Left kidney (tissue), 8 donors: ENCODE data around the gene B3GNT4. TPM values are rescaled to one million over a fixed set of nuclear protein-coding genes. Genes with fewer than 3 reads are reported as not detected.
A peak's percentile ranks its signal among the peaks of the same experiment; 100 is the strongest.
"Not testable (repeated sequence)": the region's sequence is repeated elsewhere in the genome, so short reads cannot be mapped to it uniquely, and the experiment has no call there.

Experiments used
- DNase-seq: peaks from one replicate; pipeline ENCODE4 v3.0.0-alpha.2; 2013
- long read RNA-seq, 8 donors: transcript quantifications; one replicate each; lab custom pipeline, GENCODE V29; 2026
- polyA plus RNA-seq: library from polyadenylated mRNA; unstranded; fragments of 120-200 nt; gene quantifications from one replicate; pipeline ENCODE4 v1.2.1, GENCODE V29; 2013; ENCODE audit not compliant: insufficient read length

Gene B3GNT4
- polyA plus RNA-seq, result 6.4 TPM
- long read RNA-seq, donor 1, partial matches to known transcripts, result 0 of 6 reads
- long read RNA-seq, donor 1, other reads (novel, unspliced or antisense), result 0 of 6 reads
- long read RNA-seq, donor 2, partial matches to known transcripts, result 0 of 34 reads
- long read RNA-seq, donor 2, other reads (novel, unspliced or antisense), result 33 of 34 reads
- long read RNA-seq, donor 3, transcript B3GNT4-202 (1 exons, 2,938 nt), result major isoform, 5 of 6 reads
- long read RNA-seq, donor 3, partial matches to known transcripts, result 0 of 6 reads
- long read RNA-seq, donor 3, other reads (novel, unspliced or antisense), result 0 of 6 reads
- long read RNA-seq, donor 4, partial matches to known transcripts, result 0 of 1 reads
- long read RNA-seq, donor 4, other reads (novel, unspliced or antisense), result 0 of 1 reads
- long read RNA-seq, donor 5, partial matches to known transcripts, result 65 of 83 reads
- long read RNA-seq, donor 5, other reads (novel, unspliced or antisense), result 16 of 83 reads
- long read RNA-seq, donor 6, partial matches to known transcripts, result 0 of 1 reads
- long read RNA-seq, donor 6, other reads (novel, unspliced or antisense), result 0 of 1 reads
- long read RNA-seq, donor 7, transcript B3GNT4-206 (2 exons, 2,749 nt), result major isoform, 6 of 11 reads
- long read RNA-seq, donor 7, partial matches to known transcripts, result 0 of 11 reads
- long read RNA-seq, donor 7, other reads (novel, unspliced or antisense), result 0 of 11 reads
- long read RNA-seq, donor 8, partial matches to known transcripts, result 0 of 2 reads
- long read RNA-seq, donor 8, other reads (novel, unspliced or antisense), result 0 of 2 reads

DNA sequence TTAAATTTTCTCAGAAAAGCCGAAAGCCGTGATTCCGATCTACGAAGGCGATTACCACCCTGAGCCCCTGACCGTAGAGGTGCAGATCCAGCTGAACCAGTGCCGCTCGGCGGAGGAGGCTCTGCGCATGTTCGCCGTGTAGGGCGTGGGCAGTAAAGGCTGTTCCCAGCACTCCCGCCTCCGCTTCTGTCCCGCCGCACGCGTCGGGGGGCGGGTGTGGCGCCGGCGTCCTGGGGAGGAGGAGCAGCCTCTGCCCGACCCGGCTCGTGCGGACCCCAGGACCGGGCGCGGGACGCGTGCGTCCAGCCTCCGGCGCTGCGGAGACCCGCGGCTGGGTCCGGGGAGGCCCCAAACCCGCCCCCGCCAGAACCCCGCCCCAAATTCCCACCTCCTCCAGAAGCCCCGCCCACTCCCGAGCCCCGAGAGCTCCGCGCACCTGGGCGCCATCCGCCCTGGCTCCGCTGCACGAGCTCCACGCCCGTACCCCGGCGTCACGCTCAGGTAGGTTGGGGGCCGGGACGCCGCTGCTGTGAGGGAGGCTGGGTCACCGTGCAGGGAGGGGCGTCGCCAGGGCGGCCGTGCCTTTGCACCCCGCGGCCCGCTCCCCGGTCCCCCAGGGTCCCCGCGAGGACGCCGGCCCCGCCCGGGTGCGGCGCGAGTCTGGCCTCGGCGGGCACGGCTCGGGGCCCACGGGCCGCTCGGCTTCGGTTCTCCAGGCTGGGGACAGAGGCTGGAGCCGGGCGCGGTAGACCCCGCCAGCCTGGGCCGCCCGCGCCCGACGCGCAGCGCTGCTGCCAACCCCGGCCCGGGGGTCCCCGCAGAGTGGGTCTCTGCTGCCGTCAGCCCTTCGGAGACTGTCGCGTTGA lies at the start of gene B3GNT4:
Gene B3GNT4 (plus strand): TSS at position 409 of the 866 bp plus-strand sequence. CDS start 910 bp downstream, outside the sequence.
- DNase-seq, result peak; percentile 50

DNA sequence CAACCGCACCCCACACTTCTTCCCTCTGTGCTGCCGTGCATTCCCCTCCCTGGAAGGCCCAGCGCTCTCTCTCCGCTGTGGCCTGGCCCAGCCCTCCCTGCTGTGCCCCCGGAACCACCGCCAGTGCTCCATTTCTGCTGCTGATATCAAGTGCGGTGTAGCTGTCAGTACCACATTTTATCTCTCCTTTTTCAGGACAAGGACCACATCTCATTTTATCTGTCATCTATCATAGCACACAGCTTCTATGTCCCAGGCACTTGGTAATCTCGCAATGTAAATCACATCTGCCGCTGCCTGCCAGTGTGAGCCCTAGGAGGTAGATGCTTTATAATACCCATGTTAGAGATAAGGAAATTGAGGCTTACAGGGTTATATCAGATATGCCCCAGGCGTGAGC lies 47.8 kb upstream of the B3GNT4 start:
- DNase-seq, result no peak

DNA sequence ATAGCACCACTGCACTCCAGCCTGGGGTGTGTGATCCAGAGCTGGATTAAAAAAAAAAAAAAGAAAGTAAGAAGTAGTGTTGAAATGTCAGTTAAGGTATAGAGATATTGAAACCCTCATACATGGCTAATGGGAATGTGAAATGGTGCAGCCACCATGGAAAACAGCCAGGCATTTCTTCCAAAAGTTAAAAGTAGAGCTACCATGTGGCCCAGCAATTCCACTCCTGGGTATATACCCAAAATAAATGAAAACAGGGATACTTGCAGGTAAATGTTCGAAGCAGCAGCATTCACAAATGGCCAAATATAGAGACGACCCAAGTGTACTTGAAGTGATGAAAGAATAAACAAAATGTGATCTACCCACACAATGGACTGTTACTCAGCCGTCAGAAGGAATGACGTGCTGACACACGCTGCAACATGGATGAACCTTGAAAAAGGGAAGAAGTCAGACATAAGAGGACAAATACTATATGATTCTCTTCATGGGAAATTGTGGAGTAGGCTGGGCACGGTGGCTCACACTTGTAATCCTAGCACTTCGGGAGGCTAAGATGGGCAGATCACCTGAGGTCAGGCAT lies 44.7 kb upstream of the B3GNT4 start:
- no peak for DNase-seq

DNA sequence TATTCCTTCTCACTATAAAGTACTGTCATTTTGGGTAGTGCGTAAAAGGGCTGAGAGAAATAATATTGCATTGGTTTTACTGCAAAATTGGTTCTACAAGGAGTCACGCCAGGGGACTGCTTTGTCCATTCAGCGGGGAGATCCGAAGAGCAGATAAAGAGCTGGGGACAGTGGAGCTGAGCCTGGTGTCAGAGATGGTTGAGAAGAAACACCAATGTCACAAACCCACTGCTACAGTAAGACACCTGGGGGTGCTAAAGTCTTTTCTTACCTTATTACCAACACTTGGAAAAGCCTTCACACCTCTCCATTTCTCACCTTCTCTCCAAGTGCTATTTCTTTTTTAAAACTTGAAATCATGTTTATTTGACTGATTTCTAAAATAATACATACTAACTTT lies 43.6 kb upstream of the B3GNT4 start:
- DNase-seq, result no peak

DNA sequence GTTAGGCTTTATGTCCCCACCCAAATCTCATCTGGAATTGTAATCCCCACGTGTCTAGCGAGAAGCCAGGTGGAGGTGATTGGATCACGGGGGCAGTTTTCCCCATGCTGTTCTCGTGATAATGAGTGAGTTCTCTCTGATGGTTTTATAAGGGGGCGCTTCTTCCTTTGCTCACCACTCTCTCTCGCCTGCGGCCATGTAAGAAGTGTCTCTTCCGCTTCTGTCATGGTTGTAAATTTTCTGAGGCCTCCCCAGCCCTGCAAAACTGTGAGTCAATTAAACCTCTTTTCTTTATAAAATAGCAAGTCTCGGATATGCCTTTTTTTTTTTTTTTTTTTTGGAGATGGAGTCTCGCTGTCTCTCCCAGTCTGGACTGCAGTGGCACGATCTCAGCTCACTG lies 42.7 kb upstream of the B3GNT4 start:
- DNase-seq, result no peak

DNA sequence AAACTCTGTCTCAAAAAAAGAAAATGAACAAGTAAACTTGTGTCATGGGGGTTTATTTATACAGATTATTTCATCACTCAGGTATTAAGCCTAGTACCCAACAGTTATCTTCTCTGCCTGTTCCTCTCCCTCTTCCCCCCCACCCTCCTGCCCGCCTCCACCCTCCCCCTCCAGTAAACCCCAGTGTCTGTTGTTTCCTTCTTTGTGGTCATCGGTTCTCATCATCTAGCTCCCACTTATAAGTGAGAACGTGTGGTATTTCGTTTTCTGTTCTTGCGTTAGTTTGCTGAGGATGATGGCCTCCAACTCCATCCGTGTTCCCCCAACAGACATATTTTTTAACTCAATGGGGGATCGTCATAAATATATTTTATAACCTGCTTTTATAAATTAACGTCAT lies 41.8 kb upstream of the B3GNT4 start:
- no peak for DNase-seq

DNA sequence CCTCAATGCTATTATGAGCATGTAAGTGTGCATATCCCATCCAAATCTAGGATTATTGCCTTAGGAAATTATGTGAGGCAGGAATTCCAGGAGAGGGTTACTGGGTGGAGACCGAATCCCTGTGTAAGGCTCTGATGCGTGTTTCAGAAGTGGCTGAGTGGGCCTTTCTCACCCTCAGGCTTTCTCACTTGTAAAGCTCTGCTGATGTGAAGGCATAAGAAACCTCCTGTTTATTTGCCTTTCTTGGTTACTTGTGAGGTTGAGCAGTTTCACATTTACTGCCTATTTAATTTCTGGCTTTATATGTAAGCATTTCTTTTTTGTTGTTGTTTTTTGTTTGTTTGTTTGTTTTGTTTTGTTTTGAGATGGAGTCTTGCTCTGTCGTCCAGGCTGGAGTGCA lies 40.5 kb upstream of the B3GNT4 start:
- DNase-seq, result no peak

DNA sequence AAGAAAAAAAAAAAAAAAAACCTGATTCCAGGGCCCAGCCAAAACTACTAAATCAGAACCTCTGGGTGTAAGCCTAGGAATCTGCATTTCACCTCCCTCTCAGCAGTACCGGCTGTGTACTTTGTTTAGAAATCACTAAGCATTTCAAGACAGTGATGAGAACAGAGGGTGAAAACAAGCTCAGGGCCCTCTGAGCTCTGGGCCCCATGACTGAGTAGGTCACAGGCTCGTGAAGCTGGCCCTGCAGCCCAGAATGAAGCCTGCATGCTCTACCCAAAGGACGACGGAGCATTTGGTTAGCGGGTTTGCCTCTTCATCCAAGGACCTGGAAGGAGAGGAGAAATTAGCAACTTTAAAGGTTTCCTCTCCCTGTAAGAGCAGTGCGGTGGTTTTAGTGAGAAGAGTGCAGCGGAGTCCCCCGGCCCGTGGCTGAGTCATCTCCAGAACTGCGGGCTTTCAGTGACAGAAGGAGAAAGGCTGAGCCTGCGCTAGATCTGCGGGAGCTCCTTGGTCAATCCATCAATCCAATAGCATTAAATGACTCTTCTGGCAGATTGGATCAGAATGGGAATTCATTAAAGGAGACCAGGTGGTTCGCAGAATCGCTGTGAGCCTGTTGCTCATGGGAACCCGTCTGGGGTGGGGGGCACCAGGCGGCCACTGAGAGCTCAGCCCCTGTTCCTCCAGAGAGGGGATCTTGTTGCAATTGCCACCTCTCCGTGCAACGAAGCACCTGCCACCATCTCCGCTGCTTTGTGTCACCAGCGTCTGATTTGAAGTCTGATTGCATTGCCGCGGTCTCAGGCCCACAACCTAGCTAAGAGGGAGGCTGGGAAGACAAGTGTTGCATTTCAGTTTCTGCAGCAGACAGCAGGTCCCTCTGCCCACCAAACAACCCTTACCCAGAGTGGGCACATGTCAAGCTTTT lies 36.8 kb upstream of the B3GNT4 start:
- DNase-seq, result no peak

DNA sequence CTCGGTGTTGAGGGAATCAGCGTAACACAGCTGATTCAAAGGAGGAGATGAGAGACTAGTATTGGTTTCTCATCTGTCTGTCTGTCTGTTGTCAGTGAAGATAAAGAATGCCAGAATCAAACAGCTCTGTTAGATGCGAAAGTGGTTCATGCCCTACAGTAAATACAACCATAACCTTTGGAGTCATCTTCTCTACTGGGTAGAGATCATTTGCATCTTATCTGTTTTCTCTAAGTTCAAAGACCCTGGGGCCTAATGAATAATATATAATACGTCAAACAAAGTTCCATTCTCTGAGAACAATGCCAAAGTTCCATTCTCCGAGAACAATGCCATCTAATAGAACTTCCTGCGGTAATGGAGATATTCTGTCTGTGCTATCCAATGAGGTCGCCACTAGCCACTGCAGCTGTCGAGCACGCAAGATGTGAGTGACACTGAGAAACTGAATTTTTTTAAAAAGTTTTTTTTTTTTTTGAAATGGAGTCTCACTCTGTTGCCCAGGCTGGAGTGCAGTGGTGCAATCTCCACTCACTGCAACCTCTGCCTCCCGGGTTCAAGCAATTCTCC lies 36.1 kb upstream of the B3GNT4 start:
- DNase-seq, result no peak

DNA sequence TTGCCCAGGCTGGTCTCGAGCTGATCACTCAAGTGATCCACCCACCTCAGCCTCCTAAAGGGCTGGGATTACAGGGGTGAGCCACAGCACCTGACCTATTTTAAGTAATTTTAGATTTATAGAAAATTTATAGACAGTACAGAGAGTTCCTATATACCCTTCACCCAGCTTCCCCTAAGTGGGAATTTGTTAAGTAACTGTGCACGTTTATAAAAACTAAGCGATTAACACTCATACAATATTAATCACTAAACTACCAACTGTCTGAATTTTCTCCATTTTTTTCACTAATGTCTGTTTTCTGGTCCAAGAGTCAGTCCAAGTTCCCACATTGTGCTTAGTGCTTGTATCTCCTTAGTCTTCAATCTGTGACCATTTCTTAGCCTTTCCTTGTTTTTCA lies 35.0 kb upstream of the B3GNT4 start:
- no peak for DNase-seq

DNA sequence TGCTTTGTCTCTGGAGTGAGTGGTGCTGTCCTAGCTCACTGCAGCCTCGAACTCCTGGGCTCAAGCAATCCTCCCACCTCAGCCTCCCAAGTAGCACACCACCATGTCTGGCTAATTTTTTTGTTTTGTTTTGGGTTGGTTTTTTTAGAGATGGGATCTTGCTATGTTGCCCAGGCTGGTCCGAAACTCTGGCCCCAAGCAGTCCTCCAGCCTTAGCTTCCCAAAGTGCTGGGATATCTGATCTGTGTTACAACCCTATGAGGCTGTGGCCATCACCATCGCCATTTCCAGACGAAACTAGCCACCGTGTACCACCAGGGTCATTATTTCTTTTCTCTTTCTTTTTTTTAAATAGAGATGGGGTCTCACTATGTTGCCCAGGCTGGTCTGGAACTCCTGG lies 32.1 kb upstream of the B3GNT4 start:
- no peak for DNase-seq

DNA sequence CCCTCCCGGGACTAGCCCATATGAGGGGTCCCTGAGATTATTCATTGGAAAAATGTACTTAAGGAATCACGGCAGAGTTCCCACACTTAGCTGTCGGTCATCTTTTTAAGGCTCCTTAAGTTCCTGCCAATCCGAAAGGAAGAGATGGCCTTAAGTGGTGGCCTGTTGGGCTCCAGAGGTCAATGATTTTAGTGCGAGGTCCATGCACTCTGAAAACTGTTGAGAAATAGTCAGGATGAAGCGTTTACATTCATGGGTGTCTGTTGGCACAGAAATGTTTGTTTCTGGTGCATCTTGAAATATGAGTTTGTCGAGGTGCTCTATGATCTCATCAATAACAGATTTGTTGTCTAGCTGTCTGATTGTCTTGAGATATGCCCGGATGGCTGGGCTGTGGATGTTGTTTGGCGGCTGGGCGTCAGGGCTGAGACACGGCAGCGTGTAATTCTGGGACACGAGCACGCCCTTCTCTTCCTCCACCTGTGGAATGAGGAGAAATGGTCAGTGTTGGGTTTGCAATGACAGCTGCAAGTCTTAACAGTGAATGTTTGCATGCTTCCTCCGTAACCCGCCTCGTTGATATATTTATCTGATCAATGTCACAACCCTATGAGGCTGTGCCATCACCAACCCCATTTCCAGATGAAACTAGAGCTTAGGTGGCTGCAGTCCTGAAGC lies 31.1 kb upstream of the B3GNT4 start:
- no peak for DNase-seq

DNA sequence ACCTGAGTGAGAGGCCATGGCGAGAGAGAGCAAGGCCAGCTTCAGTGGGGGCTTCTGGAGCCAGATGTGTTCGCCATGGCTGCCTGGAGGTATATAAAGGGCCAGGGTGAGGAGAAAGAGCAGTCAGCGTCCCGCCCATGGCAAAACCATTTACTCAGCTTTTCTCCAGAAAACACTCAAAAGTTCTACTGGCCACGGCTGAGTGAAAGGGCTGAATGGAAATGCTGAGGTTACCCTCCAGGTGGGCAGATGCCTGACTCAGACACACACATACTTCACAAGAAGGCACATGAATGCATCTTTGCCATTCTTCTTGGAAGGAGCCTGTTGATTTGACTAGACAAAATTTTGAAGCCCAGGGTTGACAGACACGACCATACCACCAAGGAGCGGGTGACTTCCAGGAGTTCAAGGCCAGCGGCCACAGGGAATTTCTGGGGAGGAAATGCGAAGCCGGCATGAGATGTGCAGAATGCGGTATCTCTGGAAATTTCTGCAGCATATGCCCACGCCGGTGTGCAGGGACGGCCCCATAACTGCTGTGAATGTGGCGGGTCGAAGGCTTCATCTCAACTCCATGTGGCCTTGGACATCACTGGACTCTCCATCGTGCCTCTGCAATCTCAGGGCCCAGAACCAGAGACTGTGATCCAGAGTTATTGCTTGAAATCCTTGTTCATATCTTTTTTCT lies 29.2 kb upstream of the B3GNT4 start, which contains the start of gene IL31:
Gene IL31 (minus strand): TSS at position 67 of the 691 bp plus-strand sequence. CDS start 49 bp downstream, at position 18.
- DNase-seq, result no peak

DNA sequence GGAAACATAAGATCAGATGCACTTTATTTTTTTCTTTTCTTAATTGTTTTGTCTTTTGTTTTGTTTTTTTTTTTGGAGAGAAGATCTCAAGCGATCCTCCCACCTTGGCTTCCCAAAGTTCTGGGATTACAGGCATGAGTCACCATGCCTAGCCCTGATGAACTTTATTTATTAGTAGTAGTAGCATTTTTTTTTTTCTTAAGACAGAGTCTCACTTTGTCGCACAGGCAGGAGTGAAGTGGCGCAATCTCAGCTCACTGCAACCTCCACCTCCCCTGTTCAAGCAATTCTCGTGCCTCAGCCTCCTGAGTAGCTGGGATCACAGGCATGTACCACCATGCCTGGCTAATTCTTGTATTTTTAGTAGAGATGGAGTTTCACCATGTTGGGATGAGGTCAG lies 27.0 kb upstream of the B3GNT4 start:
- DNase-seq, result not testable (repeated sequence)

DNA sequence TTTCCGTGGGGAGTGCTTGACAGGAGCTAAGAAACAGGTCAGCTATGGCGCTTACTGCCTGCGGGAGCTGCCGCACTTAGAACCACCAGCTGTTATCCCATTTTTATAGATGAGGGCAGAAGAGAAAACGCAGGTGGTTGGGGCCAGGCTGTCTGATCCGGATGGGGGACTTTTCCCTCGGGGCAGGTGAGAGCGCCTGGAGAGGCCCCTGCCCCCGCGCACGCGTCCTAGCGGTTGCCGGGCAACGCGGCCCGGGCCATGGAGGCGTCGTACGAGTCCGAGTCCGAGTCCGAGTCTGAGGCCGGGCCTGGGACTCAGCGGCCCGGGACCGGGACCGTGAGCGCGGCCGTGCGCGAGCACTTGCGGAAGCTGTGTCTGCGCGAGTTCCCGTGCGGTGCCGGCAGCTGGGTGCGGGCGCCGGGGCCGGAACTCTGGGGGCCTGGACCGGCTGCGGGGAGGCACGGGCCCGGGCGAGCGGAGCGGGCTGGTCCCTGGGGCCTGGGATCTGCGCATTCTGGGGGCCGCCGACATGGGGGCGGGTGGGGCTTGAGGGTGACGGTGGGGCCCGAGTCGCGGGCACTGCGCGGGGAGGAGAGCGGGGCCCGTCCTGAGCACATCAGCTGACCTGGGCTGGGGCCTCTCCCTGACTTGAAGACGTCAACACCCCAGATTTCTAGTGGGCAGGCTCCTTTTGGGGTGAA lies 20.5 kb upstream of the B3GNT4 start, which contains the start of gene LRRC43:
Gene LRRC43 (plus strand): TSS at position 237 of the 701 bp plus-strand sequence. CDS start 22 bp downstream, at position 259.
- DNase-seq, result peak; percentile 65

DNA sequence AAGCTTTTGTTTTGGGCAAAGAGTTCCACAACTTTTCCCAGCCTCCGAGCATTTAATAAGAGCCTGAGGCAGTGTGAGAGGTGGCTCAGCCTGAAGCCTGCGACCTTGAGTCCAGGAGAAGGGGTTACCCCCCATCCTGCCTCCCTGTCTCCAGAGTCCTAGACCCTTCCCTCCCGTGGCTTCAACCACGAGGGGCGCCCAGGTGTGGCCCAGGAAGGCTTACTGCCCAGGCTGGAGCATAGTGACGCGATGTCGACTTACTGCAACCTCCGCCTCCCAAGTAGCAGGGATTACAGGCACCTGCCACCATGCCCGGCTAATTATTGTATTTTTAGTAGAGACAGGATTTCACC lies 19.9 kb upstream of the B3GNT4 start:
- no peak for DNase-seq

DNA sequence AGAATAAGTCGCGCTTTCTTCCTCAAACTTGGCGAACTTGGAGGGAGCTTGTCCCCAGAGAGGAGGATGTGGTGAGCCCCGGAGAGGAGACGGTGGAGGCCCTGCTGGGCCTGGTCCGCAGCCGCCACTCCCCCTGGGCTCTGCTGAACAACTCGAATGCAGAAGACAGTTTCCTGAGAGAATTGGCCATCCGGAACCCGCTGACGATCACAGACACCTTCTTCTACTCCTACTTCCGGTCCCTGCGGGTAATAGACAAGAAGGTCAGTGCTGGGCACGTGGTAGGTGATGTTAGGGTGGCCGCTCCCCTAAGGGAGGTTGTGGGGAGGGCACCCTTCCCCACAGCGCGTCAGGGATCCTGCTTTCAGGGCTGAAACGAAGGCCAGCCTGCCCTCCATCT lies 19.0 kb upstream of the B3GNT4 start:
- DNase-seq, result no peak

DNA sequence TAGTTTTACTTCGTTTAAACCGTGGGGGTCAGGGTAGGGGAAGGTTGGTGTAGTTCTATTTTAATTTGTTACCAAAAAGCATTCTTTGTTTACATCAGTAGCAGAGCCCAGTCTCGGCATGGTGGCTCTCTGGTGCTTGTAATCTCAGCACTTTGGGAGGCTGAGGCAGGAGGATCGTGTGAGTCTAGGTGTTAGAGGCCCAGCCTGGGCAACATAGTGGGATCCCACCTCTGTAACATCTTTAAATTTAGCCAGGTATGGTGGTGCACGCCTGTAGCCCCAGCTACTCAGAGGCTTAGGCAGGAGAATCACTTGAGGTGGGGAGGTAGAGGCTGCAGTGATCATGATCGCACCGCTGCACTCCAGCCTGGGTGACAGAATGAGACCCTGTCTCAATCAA lies 18.4 kb upstream of the B3GNT4 start:
- no peak for DNase-seq
